Stimulated activated CD8-positive, alpha-beta memory T cell treated with anti-CD3 and anti-CD28 coated beads, Interleukin-7, amount 100 ng/mL, for 4 hours (primary cell): Measurements from ENCODE around the gene IGFBP3.

Experiments used
- DNase-seq, 2 donors: peaks; one replicate each; pipeline ENCODE4 v3.0.0-alpha.2; 2020; ENCODE audit warnings: low read depth in 2 of 2

IGFBP3 gene

DNA sequence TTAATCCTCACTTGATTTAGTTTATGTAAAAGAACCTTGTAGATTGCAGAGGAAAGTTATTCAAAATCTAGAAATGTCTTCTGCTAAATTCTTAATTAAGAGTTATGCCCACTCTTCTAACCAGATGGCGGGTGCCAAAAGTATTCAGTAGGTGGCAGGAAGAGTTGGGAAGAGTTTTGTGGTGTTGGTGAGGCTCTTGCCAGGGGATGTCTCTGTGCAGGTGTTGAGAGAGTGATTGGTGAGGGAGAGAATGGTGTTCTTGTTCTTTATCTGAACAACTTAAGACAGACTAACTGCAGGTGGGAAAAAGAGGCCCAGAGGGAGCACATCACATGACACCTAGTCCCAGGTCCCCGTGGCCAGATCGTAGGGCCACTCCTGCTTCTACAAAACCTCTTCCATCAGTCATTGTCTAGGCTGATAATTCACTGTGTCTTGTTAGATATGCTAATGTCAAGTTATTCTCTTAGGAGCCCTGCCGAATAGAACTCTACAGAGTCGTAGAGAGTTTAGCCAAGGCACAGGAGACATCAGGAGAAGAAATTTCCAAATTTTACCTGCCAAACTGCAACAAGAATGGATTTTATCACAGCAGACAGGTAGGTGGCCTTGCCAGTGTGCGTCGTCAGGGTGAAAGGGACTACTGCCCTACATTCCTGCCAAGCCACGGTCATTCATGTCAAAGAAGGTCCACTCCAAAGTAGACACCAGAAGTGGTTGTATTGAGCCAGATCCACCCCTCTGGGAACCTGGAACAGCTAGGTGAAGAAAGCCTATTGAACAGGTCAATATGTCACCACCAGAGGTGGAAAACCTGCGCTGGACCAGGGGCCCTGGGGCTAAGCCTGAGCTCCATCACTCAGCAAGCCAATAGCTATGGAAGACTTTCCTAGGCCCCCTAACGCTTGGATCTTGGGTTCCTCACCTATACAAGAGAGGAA is 29.3 kb downstream of the IGFBP3 start:
- DNase-seq = no peak

DNA sequence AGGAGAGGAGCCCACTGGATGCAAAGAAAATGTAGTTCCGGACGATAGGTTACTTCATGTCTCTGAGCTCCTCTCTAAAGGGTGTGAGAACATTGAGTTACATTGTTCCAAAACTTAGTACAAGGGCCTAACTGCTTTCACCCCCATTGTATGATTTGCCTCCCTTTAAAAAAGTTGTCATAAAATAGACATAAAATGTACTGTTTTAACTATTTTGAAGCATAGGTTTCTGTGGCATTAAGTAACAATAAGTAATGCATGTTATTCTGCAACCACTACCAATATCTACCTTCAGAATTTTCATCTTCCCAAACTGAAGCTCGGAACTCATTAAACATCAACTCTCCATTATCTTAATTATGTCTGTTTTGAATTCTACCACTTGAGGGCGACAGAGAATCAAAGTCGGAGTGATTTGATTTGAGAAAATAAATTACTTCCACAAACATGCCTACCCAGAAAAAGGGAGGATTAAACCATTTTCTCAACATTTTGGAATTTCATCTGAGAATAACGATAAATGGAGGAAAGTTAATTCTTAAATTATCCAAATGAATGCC is 30.1 kb downstream of the IGFBP3 start:
- no peak for DNase-seq

DNA sequence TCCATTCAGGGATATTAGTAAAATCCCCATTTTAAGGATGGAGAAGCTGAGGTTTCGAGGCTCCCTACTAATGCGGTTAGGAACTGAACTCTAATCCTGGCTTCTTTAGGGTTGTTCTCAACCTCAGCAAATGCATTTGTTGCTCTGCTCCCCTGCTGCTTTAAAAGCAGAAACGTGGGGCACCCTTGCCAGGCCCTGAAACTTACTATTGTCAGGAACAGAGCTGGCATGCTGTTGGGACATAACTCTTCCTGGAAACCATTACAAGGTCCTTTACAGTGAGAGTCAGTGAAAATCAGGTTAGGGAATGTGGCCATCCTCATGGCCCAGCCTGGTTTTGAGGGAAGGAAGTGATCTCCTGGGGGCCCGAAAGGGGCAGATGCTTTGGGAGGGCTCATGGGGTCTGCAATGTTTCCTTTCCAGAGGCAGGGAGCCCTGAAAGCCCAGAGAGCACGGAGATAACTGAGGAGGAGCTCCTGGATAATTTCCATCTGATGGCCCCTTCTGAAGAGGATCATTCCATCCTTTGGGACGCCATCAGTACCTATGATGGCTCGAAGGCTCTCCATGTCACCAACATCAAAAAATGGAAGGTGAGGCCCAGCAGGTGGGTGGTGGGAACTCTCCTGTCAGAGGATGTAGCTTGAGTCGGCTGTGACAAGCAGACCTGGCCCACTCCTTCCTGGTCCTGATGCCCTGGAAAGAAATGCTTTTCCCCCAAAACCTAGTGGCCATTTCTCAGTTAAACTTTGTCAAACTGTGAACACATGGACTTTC is 30.8 kb downstream of the IGFBP3 start:
- DNase-seq = no peak

DNA sequence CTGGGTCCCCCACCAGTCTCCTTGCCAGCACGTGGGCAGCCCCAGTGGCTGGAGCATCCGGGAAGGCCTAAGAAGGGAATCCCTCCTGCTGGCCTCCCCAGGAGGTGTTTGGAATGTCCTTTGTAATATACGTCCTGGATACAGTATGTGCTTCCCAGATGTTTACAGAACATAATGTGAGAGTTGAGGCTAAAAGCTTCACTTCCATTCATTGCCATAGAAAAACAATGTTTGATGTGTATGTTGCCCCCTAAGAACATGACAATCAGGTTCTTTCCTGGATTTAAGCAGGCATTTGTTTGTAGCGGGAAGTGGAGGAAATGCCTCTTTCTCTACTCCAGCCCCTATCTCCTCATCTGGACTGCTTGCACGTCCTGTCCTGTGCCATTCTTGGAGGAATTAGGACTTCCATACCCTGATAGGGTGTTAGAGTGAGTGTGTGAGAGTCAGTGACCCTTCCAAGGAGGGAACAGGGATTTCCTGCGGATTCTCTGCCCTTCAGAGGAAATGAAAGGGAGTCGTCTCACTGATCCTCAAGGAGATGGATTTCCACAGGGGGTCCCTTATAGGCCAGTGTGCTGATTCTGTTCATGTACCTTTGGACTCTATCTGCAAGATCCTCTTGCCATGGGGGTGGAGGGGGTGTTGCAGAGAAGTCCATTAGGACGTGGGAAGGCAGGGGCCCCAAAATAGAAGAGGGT is 31.6 kb downstream of the IGFBP3 start:
- DNase-seq = no peak

DNA sequence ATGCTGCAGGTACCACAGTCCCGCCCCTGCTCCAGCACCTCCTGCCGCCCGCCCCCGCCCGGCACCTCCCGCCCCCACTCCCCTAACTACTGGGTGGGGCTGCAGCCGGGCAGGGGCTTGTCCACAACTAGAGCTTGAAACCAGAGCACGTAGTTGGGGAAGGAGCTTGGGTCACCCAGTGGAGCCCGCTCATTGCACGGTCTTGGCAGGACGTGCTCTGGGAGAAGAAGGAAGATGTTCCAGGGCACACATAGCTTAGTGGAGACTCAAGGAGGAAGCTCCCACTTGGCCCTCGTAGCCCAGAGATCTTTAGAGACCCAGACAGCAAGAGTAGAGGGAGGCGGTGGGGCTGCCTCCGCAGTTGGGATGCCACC is 32.1 kb downstream of the IGFBP3 start:
- no peak for DNase-seq

DNA sequence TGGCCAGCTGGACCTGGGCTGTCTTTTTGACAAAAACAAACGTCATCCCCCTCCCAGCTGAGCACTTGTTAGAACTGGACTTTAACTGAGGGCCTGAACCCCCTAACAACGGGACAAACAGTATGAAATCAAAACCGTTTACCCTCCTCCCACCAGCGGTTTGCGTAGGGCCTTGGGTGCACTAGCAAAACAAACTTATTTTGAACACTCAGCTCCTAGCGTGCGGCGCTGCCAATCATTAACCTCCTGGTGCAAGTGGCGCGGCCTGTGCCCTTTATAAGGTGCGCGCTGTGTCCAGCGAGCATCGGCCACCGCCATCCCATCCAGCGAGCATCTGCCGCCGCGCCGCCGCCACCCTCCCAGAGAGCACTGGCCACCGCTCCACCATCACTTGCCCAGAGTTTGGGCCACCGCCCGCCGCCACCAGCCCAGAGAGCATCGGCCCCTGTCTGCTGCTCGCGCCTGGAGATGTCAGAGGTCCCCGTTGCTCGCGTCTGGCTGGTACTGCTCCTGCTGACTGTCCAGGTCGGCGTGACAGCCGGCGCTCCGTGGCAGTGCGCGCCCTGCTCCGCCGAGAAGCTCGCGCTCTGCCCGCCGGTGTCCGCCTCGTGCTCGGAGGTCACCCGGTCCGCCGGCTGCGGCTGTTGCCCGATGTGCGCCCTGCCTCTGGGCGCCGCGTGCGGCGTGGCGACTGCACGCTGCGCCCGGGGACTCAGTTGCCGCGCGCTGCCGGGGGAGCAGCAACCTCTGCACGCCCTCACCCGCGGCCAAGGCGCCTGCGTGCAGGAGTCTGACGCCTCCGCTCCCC is 32.7 kb downstream of the IGFBP3 start, which contains the start of gene IGFBP1:
IGFBP1 (plus strand) TSS at position 304 of the 808 bp plus-strand sequence; CDS start at position 469, 165 bp downstream.
- DNase-seq = no peak

DNA sequence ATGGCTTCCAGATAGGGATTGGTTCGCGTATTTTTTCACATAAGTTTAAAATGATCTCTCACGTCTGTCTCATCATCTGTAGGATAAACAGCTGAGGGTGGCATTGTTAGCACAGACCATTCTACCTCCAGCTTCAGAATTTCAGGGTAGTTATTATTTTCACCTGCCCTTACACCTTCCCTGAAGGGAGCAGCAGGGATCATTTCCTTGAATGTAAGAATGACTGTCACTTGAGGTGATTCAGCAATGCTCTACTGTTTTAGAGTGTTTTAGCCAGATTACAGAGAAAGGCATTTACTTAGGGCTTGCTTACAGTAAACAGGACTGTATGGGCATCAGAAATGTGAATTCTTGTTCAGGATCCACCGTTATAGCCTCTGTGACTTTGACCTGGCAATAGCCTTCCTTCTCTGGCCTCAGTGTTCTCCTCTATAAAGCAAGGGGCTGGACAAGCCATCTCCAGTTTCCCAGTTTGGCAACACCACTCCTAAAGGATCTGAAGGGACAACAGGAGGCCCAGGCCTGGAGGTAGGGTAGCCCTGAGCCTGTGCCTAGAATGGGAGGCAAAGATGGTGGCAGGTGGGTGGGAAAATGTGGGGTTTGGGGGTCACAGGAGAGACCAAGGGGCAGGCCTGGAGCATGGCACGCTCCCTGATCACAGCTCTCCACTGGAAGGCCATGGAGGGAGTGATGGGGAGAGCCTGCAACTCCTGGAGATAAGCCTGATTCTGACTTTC is 34.0 kb downstream of the IGFBP3 start:
- no peak for DNase-seq

DNA sequence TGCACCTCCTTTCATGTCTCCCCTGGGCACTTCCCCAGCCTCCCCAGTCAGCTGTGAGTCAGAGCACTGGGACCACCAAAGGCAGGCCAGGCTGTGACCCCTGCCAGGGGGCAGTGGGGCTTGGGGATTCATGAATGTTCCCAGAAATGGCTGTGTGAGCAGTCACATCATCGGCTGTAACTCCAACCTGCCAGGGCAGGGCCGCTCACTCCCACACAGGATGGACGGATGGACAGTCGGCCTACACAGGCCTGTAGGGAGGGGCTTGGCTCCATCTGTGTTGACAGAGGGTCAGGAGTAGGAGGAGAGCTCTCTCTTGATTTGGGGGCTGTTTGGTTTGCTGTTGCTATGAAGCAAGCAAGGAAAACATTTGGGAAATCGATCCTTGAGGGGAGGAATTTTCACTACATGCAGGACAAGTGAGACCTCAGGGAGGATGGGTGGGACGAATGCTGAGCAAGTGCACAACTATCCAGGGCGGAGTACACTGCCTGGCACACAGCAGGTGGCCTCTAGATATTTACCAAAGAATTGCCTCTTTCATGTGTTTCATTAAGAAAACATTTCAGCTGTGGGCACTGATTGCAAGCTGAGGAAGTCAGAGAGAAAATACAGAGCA is 35.7 kb downstream of the IGFBP3 start:
- no peak for DNase-seq

DNA sequence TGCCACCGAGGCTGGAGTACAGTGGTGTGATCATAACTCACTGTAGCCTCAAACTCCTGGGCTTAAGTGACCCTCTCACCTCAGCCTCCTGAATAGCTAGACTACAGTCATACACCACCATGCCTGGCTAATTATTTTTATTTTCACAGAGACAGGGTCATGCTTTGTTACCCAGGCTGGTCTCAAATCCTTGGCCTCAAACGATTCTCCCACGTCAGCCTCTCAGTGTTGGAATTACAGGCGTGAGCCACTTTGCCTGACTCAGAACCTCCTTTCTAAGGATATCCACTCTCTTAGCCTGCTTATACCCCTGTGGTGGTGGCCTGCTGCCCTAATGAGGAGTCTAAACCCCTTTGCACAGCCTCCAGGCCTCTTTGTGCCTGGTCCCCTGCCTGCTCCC is 36.9 kb downstream of the IGFBP3 start:
- DNase-seq = no peak

DNA sequence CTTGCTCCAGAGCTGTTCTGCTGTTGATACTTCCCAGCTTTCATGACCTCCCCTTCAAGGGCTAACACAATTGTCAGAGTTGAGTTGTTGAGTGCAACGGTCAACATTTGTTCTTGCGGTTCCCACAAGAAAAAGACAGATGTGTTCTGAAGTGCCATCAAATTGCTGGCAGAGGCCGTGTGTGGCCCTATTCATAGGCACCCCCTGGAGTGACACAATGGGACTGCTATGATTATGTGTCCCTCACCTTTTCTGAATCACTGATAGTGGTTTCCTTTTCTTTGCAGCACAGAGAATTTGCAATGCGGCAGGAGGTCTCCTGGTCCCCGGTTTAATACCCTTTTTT is 38.6 kb downstream of the IGFBP3 start:
- DNase-seq = no peak

DNA sequence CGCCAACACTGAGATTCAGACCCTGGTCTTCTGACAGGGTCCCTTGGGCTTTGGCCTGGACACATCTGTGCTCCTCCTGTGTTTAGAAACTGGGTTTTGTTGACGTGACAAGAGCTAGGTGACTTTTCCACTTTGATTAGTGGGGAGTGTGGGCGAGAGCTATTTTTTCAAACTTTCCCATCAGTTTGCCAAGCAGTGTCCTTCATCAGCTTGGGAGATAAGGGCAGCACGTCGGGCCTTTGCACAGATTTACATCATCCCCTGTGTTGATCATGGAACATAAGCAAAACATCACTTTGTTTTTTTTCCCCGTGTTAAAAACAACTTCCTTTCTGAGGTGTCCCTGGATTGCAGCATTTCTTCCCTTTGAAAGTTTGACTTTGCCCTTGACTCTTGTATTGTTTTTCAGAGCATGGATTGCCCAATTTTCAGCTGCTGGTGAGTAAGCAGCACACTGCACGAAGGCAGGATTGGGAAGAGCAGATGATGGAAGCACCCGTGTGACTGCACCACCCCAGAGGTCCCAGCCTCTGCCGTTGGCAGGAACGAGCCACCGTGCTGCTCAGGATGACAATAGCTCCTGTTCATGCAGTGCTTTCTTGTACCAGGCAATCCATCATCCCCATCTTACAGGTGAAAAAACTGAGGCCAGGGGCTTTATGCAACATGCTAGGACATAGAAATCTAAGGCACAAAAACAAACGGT is 39.2 kb downstream of the IGFBP3 start:
- no peak for DNase-seq

DNA sequence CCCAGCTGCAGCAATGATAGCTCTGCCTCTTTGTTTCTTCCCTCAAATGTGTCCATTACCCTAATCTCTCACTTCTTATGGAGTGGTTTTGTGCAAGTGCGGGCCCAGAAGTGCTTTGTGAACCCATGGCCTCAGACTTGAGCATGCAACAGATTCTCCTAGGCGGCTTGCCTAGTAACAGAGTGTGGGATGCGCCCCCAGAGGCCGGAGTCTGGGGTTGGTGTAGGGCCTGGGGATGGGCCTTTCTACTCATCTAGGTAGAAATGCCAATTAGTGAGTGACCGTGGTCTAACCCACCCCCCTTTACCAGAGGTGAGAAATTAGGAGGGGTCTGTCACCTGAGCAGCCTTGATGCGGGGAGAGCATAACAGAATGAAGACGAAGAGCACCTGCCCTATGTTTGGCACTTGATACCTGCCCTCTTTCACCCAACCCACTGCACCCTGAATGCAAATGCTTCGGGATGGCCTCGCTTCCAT is 39.8 kb downstream of the IGFBP3 start:
- DNase-seq = no peak

DNA sequence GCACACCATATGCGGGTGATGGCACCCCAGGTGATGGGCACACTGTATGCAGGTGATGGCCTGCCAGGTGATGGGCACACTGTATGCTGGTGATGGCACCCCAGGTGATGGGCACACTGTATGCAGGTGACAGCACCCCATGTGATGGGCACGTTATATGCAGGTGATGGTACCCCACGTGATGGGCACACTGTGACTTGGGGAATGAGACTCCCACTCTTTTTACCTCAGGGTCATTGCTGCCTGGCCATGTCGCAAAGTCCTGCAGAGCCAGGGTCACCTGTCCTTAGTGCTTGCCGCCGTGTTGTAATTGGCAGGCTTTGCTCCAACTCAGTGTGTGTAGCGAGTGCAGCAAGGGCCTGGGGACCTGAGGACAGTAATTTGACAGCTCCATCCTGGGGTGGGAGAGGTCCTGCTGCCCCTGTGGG is 40.6 kb downstream of the IGFBP3 start:
- no peak for DNase-seq

DNA sequence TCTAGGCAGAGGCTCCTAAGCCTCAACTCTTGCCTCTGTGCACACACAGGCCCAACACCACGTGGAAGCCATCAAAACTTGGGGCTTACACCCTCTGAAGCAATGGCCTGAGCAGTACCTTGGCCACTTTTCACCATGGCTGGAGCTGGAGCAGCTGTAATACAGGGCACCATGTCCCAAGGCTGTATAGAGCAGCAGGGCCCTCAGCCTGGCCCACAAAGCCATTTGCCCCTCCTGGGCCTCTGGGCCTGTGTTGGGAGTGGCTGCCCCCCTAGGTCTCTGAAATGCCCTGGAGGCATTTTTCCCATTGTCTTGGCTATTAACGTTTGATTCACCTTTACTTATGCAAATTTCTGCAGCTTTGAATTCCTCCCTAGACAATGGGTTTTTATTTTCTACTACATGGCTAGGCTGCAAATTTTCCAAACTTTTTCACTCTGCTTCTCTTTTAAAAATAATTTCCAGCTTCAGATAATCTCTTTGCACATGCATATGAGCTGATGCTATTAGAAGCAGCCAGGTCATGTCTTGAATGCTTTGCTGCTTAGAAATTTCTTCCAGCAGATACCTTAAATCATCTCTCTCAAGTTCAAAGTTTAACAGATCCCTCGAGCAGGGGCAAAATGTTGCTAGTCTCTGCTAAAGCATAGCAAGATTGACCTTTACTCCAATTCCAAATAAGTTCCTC is 42.5 kb downstream of the IGFBP3 start:
- no peak for DNase-seq

DNA sequence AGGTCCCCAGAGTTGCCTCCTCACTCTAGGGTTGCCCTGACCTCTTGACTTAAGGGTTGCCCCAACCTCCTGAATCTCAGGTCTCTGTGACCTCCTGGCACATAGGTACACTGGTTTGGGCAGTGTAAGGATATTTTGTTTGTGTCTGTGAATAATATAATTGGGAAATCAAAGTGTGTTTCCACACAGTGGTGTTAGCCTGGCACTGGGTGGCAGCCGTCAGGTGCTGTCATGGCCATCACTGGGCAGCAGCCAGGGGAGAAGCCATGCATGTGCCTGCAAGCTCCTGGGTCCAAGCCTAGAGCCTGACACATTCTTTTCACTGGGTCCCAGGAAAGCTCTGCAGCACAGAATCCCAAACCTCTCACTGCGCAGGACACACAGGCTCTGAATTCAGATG is 44.6 kb downstream of the IGFBP3 start:
- no peak for DNase-seq

DNA sequence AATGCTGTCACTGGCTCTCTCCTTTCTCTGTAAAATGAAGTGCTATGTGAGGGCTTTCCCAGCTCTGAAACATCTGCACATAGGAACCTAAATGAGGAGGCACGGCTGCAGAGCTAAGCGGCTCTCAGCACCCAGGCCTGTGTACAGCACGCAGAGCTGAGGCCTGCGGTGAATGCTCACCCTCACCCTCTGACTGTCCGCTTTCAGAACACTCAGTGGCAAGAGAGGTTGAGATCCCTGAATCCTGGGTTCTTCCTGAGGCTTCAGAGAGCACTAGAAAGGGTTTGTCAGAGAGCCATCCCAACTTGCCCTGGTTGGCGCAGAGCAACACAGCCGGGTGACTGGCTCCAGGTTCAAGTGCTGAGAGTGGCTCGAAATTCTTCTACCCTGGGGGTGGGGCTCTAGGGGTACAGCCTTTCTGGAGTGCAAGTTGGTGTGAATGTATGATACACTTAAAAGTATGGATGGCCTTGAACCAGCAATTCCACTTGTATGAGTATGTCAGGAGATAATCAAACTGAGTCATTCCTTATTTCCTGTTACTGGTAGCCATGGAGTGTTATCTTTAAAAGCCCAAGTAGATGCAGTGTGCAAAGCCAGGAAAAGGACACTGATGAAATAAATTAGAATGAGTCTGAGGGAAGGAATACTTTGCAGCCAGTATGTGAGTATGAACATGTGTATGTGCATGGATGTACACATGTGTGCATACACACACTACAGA is 46.5 kb downstream of the IGFBP3 start:
- DNase-seq = no peak

DNA sequence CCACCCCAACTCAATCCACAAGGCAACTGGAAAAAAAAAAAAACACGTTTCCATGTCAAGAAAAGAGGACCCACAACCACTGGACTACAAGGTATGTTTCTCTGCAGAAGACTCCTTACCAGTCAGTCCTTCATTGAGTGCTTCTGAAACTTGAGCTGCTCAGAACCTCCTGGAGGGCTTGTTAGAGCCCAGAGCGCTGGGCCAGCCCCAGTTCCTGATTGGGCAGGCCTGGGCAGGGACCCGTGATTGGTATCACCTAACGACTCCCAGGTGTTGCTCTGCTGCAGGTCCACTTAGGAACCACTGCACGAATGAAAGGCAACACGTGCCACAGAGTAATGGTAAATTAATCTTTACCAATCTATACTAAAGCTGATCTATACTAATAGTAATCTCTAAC is 47.7 kb downstream of the IGFBP3 start:
- no peak for DNase-seq

DNA sequence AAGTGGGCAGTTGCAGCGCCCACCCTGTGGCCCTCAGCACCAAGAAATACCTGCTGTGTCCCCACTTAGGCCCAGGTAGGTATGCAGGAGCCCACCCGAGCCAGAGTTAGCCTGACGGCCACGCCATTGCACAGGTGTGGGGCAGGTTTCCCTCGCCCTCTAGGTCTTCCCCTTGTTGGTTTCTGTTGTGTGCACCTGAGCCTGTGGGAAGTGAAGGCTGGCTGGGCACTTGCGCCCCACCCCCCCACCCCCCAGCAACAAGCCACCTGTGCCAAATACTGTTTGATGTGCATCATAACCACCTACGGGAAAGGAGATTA is 48.1 kb downstream of the IGFBP3 start, which contains the start of gene CCDC201:
CCDC201 (minus strand) TSS at position 48 of the 320 bp plus-strand sequence. CDS start 75 bp downstream, outside the sequence.
- DNase-seq = no peak
